Liver (tissue), 9 donors: ENCODE results near the gene KAZN. TPM values are rescaled to one million over a fixed set of nuclear protein-coding genes. Genes with fewer than 3 reads are reported as not detected.

ENCODE experiments used
- DNase-seq: peaks from one replicate; pipeline ENCODE4 v3.0.0-alpha.2; 2017; ENCODE audit warnings: low spot score
- H3K27ac ChIP-seq, 2 donors: one replicate each; pipeline ENCODE4 v1.7.0; 2013; ENCODE audit warnings: inconsistent platforms in 2 of 2, low read length in 2 of 2, control low read depth in 1 of 2, low read depth in 1 of 2, mild to moderate bottlenecking in 1 of 2
- H3K27me3 ChIP-seq, 4 donors: one replicate each; pipeline versions ENCODE4 v1.6.1 to v1.7.0; 2013; ENCODE audit warnings: low read length in 3 of 4, inconsistent platforms in 1 of 4, mild to moderate bottlenecking in 1 of 4, moderate library complexity in 1 of 4; ENCODE audit not compliant: control insufficient read depth in 4 of 4, insufficient read depth in 4 of 4
- H3K36me3 ChIP-seq, 4 donors: one replicate each; pipeline versions ENCODE4 v1.6.1 to v1.7.0; 2013; ENCODE audit warnings: low read length in 3 of 4, mild to moderate bottlenecking in 3 of 4, low read depth in 1 of 4, moderate library complexity in 1 of 4; ENCODE audit not compliant: control insufficient read depth in 4 of 4, insufficient read depth in 3 of 4
- H3K4me1 ChIP-seq, 4 donors: one replicate each; pipeline versions ENCODE4 v1.6.1 to v1.7.0; 2013; ENCODE audit warnings: low read length in 3 of 4, mild to moderate bottlenecking in 3 of 4, moderate library complexity in 1 of 4; ENCODE audit not compliant: control insufficient read depth in 4 of 4, insufficient read depth in 4 of 4
- H3K4me3 ChIP-seq, 3 donors: one replicate each; pipeline versions ENCODE4 v1.6.1 to v1.7.0; 2013; ENCODE audit warnings: low read length in 3 of 3, control low read depth in 1 of 3, low read depth in 1 of 3, mild to moderate bottlenecking in 1 of 3
- H3K9ac ChIP-seq, 2 donors: one replicate each; pipeline ENCODE4 v1.7.0; 2013; ENCODE audit warnings: low read length in 2 of 2, mild to moderate bottlenecking in 2 of 2, moderate library complexity in 2 of 2, control low read depth in 1 of 2, low read depth in 1 of 2
- H3K9me3 ChIP-seq, 4 donors: one replicate each; pipeline versions ENCODE4 v1.6.1 to v1.7.0; 2013; ENCODE audit warnings: low read length in 3 of 4; ENCODE audit not compliant: control insufficient read depth in 4 of 4
- EGR1 ChIP-seq, 2 donors: IDR thresholded peaks; 2 replicates each; pipeline ENCODE4 v1.6.1; 2016 to 2018; ENCODE audit warnings: antibody characterized with exemption in 2 of 2, low read depth in 2 of 2
- FOXA1 ChIP-seq: IDR thresholded peaks from 2 replicates; pipeline ENCODE4 v1.6.1; 2016; ENCODE audit warnings: antibody characterized with exemption
- FOXA2 ChIP-seq: IDR thresholded peaks from 2 replicates; pipeline ENCODE4 v1.6.1; 2016; ENCODE audit warnings: antibody characterized with exemption
- GABPA ChIP-seq, 2 donors: IDR thresholded peaks in 1 of 2; conservative IDR thresholded peaks in 1 of 2; 2 replicates each; pipeline ENCODE4 v1.6.1; 2016; ENCODE audit warnings: antibody characterized with exemption in 2 of 2, mild to moderate bottlenecking in 1 of 2, moderate library complexity in 1 of 2
- HNF4A ChIP-seq, 2 donors: conservative IDR thresholded peaks; 2 replicates each; pipeline ENCODE4 v1.6.1; 2016; ENCODE audit warnings: antibody characterized with exemption in 2 of 2, mild to moderate bottlenecking in 2 of 2
- HNF4G ChIP-seq: IDR thresholded peaks from 2 replicates; pipeline ENCODE4 v1.6.1; 2016; ENCODE audit warnings: antibody characterized with exemption
- JUND ChIP-seq, 2 donors: IDR thresholded peaks; 2 replicates each; pipeline ENCODE4 v1.6.1; 2016; ENCODE audit warnings: antibody characterized with exemption in 2 of 2
- RAD21 ChIP-seq, 2 donors: IDR thresholded peaks; 2 replicates each; pipeline ENCODE4 v1.6.1; 2016; ENCODE audit warnings: antibody characterized with exemption in 2 of 2, mild to moderate bottlenecking in 2 of 2
- SP1 ChIP-seq: IDR thresholded peaks from 2 replicates; pipeline ENCODE4 v1.6.1; 2018; ENCODE audit warnings: antibody characterized with exemption, mild to moderate bottlenecking
- YY1 ChIP-seq: IDR thresholded peaks from 2 replicates; pipeline ENCODE4 v1.6.1; 2016; ENCODE audit warnings: antibody characterized with exemption, mild to moderate bottlenecking
- WGBS: extraction: QIAGEN DNeasy Blood & Tissue Kit; methylation state at CpG from one replicate; pipeline ENCODE4 v1.1.7; 2013; 5-methylcytosine and 5-hydroxymethylcytosine counted together
- polyA plus RNA-seq, 2 donors: library from polyadenylated mRNA; stranded (reverse) in 1 of 2; unstranded in 1 of 2; fragments of 200-250 nt in 1 of 2; fragments of >200 nt in 1 of 2; fragmentation: Nextera tagmentation in 1 of 2; extraction: Ambion mirVana in 1 of 2; gene quantifications; one replicate each; pipeline versions ENCODE4 v1.2.1 to v1.2.3, GENCODE V29; 2013 to 2015
- total RNA-seq, 2 donors: library from RNA; depleted of rRNA; stranded (reverse); fragments of >200 nt; gene quantifications; one replicate each; pipeline ENCODE4 v1.2.3, GENCODE V29; 2014
- TF ChIP-seq, protein P1 (sequence below): IDR thresholded peaks from 2 replicates; pipeline ENCODE4 v1.6.1; 2016; ENCODE audit warnings: antibody characterized with exemption, mild to moderate bottlenecking
- TF ChIP-seq, protein P2 (sequence below): IDR thresholded peaks from 2 replicates; pipeline ENCODE4 v1.6.1; 2016; ENCODE audit warnings: antibody characterized with exemption
- TF ChIP-seq, protein P3 (sequence below): IDR thresholded peaks from 2 replicates; pipeline ENCODE4 v1.6.1; 2016; ENCODE audit warnings: antibody characterized with exemption
- TF ChIP-seq, protein P4 (sequence below): fragments of 150-350 bp; IDR thresholded peaks from 2 replicates; pipeline ENCODE4 v1.5.1; 2017; ENCODE audit warnings: improper control_type of control experiment, low read depth, low read length; ENCODE audit not compliant: missing input control
- donor health status: healthy.
- donor health status: healthy.
- donor health status: healthy.
- donor health status: healthy.
- donor health status: healthy.

The KAZN gene
- total and polyA plus RNA-seq, 4 donors, result 1.9 to 6.9 (median 2.4) TPM

DNA sequence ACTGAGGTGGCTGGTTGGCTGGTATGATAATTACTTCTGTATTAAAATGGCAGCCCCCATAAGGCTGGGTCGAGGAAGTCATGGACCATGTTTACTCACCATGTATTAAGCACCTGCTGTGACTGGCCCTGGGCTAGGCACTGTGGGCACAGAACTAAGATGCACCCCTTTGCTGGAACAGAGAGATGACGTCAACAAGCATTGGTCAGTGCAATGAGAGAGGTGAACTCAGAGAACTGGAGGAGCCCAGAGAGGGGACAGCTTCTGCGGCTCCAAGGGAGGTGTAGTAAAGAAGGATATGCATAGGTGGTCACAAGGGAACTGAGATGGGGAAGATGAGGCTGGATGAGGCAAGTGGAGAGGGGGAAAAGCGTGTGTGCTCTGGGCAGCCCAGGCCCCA is 88.7 kb downstream of the KAZN start (continued):
- TF ChIP-seq, protein P1, sequence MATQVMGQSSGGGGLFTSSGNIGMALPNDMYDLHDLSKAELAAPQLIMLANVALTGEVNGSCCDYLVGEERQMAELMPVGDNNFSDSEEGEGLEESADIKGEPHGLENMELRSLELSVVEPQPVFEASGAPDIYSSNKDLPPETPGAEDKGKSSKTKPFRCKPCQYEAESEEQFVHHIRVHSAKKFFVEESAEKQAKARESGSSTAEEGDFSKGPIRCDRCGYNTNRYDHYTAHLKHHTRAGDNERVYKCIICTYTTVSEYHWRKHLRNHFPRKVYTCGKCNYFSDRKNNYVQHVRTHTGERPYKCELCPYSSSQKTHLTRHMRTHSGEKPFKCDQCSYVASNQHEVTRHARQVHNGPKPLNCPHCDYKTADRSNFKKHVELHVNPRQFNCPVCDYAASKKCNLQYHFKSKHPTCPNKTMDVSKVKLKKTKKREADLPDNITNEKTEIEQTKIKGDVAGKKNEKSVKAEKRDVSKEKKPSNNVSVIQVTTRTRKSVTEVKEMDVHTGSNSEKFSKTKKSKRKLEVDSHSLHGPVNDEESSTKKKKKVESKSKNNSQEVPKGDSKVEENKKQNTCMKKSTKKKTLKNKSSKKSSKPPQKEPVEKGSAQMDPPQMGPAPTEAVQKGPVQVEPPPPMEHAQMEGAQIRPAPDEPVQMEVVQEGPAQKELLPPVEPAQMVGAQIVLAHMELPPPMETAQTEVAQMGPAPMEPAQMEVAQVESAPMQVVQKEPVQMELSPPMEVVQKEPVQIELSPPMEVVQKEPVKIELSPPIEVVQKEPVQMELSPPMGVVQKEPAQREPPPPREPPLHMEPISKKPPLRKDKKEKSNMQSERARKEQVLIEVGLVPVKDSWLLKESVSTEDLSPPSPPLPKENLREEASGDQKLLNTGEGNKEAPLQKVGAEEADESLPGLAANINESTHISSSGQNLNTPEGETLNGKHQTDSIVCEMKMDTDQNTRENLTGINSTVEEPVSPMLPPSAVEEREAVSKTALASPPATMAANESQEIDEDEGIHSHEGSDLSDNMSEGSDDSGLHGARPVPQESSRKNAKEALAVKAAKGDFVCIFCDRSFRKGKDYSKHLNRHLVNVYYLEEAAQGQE, result no peak
- no peak for TF ChIP-seq YY1
- no peak for TF ChIP-seq JUND (IDR thresholded peaks at IDR 0.05)
- TF ChIP-seq HNF4A (conservative IDR thresholded peaks at IDR 0.05), result no peak
- TF ChIP-seq HNF4G, result no peak
- no peak for TF ChIP-seq FOXA2
- TF ChIP-seq, protein P2, sequence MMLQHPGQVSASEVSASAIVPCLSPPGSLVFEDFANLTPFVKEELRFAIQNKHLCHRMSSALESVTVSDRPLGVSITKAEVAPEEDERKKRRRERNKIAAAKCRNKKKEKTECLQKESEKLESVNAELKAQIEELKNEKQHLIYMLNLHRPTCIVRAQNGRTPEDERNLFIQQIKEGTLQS, result no peak

DNA sequence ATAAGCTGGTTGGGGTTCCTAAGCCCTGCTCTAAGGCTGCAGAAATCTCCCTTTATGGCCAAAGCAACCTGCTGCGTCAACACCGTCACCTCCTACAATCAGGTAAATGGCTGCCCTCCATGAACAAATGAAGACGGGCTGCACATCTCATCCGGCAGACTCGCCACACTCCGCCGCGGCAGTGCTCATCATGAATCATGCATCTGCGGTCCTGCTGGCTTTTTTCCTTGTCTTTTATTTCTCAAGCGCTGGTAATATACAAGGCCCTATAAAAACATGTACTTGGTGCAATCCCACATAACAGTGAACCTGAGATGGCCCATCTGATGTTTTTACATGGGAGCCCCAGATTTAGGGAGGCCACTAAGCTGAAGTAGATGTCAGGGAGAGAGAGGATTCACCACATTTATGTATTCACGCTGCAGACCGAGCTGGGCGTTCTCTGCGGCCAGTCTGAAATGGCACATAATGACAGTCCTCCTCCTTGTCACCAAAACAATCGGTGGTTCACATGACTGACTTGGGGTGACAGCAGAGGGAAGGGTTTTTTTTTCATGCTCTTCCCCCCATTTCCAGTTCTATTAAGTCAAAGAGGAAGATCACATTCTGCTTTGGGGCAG is 91.6 kb downstream of the KAZN start:
- Histone ChIP-seq H3K27me3 (peaks cover 0 to 9% (median under 1%) of the 10 kb centered on the region in 4 donors), H3K9me3 (peaks cover 0 to 2% (median 0%) of the 10 kb centered on the region in 4 donors), H3K4me1 (no peaks in the 10 kb centered on the region), H3K27ac (no peak overlapping the region), H3K4me3 (no peak overlapping the region), H3K36me3 (no peaks in the 10 kb centered on the region), H3K9ac (no peak overlapping the region)
- TF ChIP-seq FOXA1, result no peak
- no peak for TF ChIP-seq GABPA (IDR thresholded peaks at IDR 0.05 in 1 of 2, conservative IDR thresholded peaks at IDR 0.05 in 1 of 2)
- TF ChIP-seq RAD21 (IDR thresholded peaks at IDR 0.05), result no peak
- TF ChIP-seq FOXA2, result no peak
- TF ChIP-seq, protein P1, result no peak
- TF ChIP-seq YY1, result no peak
- TF ChIP-seq, protein P2, result no peak
- no peak for TF ChIP-seq HNF4A (conservative IDR thresholded peaks at IDR 0.05)
- TF ChIP-seq, protein P3, sequence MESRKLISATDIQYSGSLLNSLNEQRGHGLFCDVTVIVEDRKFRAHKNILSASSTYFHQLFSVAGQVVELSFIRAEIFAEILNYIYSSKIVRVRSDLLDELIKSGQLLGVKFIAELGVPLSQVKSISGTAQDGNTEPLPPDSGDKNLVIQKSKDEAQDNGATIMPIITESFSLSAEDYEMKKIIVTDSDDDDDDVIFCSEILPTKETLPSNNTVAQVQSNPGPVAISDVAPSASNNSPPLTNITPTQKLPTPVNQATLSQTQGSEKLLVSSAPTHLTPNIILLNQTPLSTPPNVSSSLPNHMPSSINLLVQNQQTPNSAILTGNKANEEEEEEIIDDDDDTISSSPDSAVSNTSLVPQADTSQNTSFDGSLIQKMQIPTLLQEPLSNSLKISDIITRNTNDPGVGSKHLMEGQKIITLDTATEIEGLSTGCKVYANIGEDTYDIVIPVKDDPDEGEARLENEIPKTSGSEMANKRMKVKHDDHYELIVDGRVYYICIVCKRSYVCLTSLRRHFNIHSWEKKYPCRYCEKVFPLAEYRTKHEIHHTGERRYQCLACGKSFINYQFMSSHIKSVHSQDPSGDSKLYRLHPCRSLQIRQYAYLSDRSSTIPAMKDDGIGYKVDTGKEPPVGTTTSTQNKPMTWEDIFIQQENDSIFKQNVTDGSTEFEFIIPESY, result no peak
- no peak for TF ChIP-seq SP1
- no peak for TF ChIP-seq HNF4G
- TF ChIP-seq, protein P4, sequence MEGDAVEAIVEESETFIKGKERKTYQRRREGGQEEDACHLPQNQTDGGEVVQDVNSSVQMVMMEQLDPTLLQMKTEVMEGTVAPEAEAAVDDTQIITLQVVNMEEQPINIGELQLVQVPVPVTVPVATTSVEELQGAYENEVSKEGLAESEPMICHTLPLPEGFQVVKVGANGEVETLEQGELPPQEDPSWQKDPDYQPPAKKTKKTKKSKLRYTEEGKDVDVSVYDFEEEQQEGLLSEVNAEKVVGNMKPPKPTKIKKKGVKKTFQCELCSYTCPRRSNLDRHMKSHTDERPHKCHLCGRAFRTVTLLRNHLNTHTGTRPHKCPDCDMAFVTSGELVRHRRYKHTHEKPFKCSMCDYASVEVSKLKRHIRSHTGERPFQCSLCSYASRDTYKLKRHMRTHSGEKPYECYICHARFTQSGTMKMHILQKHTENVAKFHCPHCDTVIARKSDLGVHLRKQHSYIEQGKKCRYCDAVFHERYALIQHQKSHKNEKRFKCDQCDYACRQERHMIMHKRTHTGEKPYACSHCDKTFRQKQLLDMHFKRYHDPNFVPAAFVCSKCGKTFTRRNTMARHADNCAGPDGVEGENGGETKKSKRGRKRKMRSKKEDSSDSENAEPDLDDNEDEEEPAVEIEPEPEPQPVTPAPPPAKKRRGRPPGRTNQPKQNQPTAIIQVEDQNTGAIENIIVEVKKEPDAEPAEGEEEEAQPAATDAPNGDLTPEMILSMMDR, result no peak
- TF ChIP-seq EGR1 (IDR thresholded peaks at IDR 0.05; ENCODE audit: low read depth in 2 of 2), result no peak
- TF ChIP-seq JUND (IDR thresholded peaks at IDR 0.05), result no peak
- 91% methylated on average over 15 of the region's 15 CpGs for WGBS
- no peak for DNase-seq
